SK-N-SH (cell line): ENCODE measurements around the gene LHPP. TPM values are rescaled to one million over a fixed set of nuclear protein-coding genes. Genes with fewer than 3 reads are reported as not detected.

Source experiments
- CTCF ChIA-PET: fragments of 300-600, 350-600 bp; formaldehyde crosslinking; extraction: SDS; loops from one replicate; lab custom pipeline; 2021; lab: Yijun Ruan, JAX
- POLR2A ChIA-PET: fragments of 350-600 bp; sonication (Branson Sonifier 250); formaldehyde crosslinking; extraction: SDS; loops from one replicate; lab custom pipeline; 2020; ENCODE audit warnings: antibody characterized with exemption, inconsistent platforms; lab: Yijun Ruan, JAX
- DNase-seq: peaks from one replicate; pipeline ENCODE4 v3.0.0; 2012
- H2AFZ ChIP-seq: fragments of 200-600 bp; sonication (generic); 2 replicates; pipeline ENCODE4 v1.8.1; 2016; ENCODE audit warnings: antibody characterized with exemption, mild to moderate bottlenecking, low read depth
- H3F3A ChIP-seq: fragments of 200-600 bp; sonication (generic); replicated peaks from 2 replicates; pipeline ENCODE3; 2016; ENCODE audit warnings: antibody characterized with exemption, mild to moderate bottlenecking; ENCODE audit not compliant: insufficient read depth
- H3K27ac ChIP-seq, 2 experiments: fragments of 200-500 bp in 1 of 2; fragments of 200-600 bp in 1 of 2; sonication (Bioruptor generic) in 1 of 2; sonication (generic), shearing (Covaris generic) in 1 of 2; 2 replicates each; pipeline versions ENCODE4 v1.5.1 to v1.6.1; 2014 to 2016; ENCODE audit warnings: low read depth in 2 of 2, inconsistent platforms in 1 of 2, low read length in 1 of 2, mild to moderate bottlenecking in 1 of 2, mixed read lengths in 1 of 2
- H3K27me3 ChIP-seq: fragments of 200-600 bp; sonication (generic), shearing (Covaris generic); 2 replicates; pipeline ENCODE4 v1.6.1; 2016; ENCODE audit warnings: mixed run types; ENCODE audit not compliant: insufficient read depth
- H3K36me3 ChIP-seq, 2 experiments: fragments of 200-500 bp in 1 of 2; fragments of 200-600 bp in 1 of 2; sonication (Bioruptor generic) in 1 of 2; sonication (generic) in 1 of 2; replicated peaks in 1 of 2; 2 replicates each; pipeline versions ENCODE3 to v1.5.1; 2014 to 2016; ENCODE audit warnings: low read length in 1 of 2, mild to moderate bottlenecking in 1 of 2; ENCODE audit not compliant: insufficient read depth in 2 of 2, control insufficient read depth in 1 of 2
- H3K4me1 ChIP-seq, 2 experiments: fragments of 200-500 bp in 1 of 2; fragments of 200-600 bp in 1 of 2; sonication (Bioruptor generic) in 1 of 2; sonication (generic), shearing (Covaris generic) in 1 of 2; 2 replicates each; pipeline versions ENCODE4 v1.5.1 to v1.6.1; 2014 to 2016; ENCODE audit warnings: low read depth in 1 of 2, low read length in 1 of 2, mixed run types in 1 of 2; ENCODE audit not compliant: insufficient read depth in 2 of 2, control insufficient read depth in 1 of 2
- H3K4me2 ChIP-seq: fragments of 200-600 bp; sonication (generic), shearing (Covaris generic); 2 replicates; pipeline ENCODE4 v1.6.1; 2017; ENCODE audit warnings: mixed run types
- H3K4me3 ChIP-seq, 2 experiments: fragments of 200-500 bp in 1 of 2; fragments of 200-600 bp in 1 of 2; sonication (Bioruptor generic) in 1 of 2; sonication (generic), shearing (Covaris generic) in 1 of 2; 2 replicates each; pipeline versions ENCODE4 v1.5.1 to v1.8.1; 2014 to 2016; ENCODE audit warnings: low read depth in 2 of 2, inconsistent platforms in 1 of 2, low read length in 1 of 2, mild to moderate bottlenecking in 1 of 2, mixed read lengths in 1 of 2, moderate library complexity in 1 of 2
- H3K79me2 ChIP-seq: fragments of 200-600 bp; sonication (generic); 2 replicates; pipeline ENCODE4 v1.8.1; 2017; ENCODE audit warnings: mild to moderate bottlenecking; ENCODE audit not compliant: insufficient read depth
- H3K9ac ChIP-seq: fragments of 200-600 bp; sonication (generic); 2 replicates; pipeline ENCODE4 v1.6.1; 2017; ENCODE audit warnings: mixed run types
- H3K9me2 ChIP-seq: fragments of 200-600 bp; sonication (generic); 2 replicates; pipeline ENCODE4 v1.6.1; 2017; ENCODE audit warnings: mixed run types
- H3K9me3 ChIP-seq: fragments of 200-600 bp; sonication (generic); 2 replicates; pipeline ENCODE4 v1.6.1; 2017; ENCODE audit warnings: mixed run types, mild to moderate bottlenecking, moderate library complexity
- H4K20me1 ChIP-seq: fragments of 200-600 bp; sonication (generic); 2 replicates; pipeline ENCODE4 v1.6.1; 2017; ENCODE audit warnings: mild to moderate bottlenecking, mixed run types; ENCODE audit not compliant: insufficient read depth
- CHD2 ChIP-seq: fragments of 150-350 bp; IDR thresholded peaks from 2 replicates; pipeline ENCODE4 v1.6.1; 2018; ENCODE audit warnings: low read length; ENCODE audit not compliant: partially characterized antibody
- EP300 ChIP-seq, 2 experiments: IDR thresholded peaks; 2 replicates each; pipeline versions ENCODE4 v1.4.0 to v1.6.1; 2012; ENCODE audit warnings: borderline replicate concordance in 1 of 2, low read depth in 1 of 2, low read length in 1 of 2
- GATA2 ChIP-seq: sonication (generic); formaldehyde crosslinking; IDR thresholded peaks from 2 replicates; pipeline ENCODE4 v1.5.0; 2020; ENCODE audit warnings: mild to moderate bottlenecking, missing genetic modification reagents
- NFIC ChIP-seq: IDR thresholded peaks from 2 replicates; pipeline ENCODE4 v1.4.0; 2012; ENCODE audit warnings: borderline replicate concordance
- RFX5 ChIP-seq: IDR thresholded peaks from 2 replicates; pipeline ENCODE4 v1.6.1; 2012; ENCODE audit warnings: mild to moderate bottlenecking, improper control_type of control experiment, low read length
- SMC3 ChIP-seq: IDR thresholded peaks from 2 replicates; pipeline ENCODE4 v1.6.1; 2012; ENCODE audit warnings: low read depth, low read length, improper control_type of control experiment
- TCF12 ChIP-seq: IDR thresholded peaks from 2 replicates; pipeline ENCODE4 v1.4.0; 2012
- TEAD4 ChIP-seq: IDR thresholded peaks from 2 replicates; pipeline ENCODE4 v1.4.0; 2012; ENCODE audit warnings: mild to moderate bottlenecking, borderline replicate concordance; ENCODE audit not compliant: insufficient read depth
- YY1 ChIP-seq: IDR thresholded peaks from 2 replicates; pipeline ENCODE4 v1.4.0; 2012; ENCODE audit warnings: low read depth, mild to moderate bottlenecking
- WGBS: methylation state at CpG from one replicate; pipeline ENCODE4 v1.1.6; 2017; ENCODE audit warnings: low lambda C conversion rate; 5-methylcytosine and 5-hydroxymethylcytosine counted together
- polyA plus RNA-seq, 3 experiments: library from polyadenylated mRNA; depleted of rRNA; stranded (reverse); fragments of >200 nt; gene quantifications; 2 replicates each; pipeline ENCODE4 v1.2.3, GENCODE V29; 2012

Gene LHPP
- polyA plus RNA-seq, 1 of the 3 experiments (the other 2 are of a cell fraction), result 29.8 TPM

GRCh38 chr10:124522933-124523871 is 61.6 kb downstream of the LHPP start:
- 82% methylated on average over 16 of the region's 31 CpGs for WGBS
- peaks cover 0 to 10% of the 10 kb centered on the region in 2 experiments; a peak in 1 of 4 replicates for H3K4me1 ChIP-seq
- H3K9me2 ChIP-seq, result no peaks in the 10 kb centered on the region
- H3K36me3 ChIP-seq, result no peaks in the 10 kb centered on the region
- no peak overlapping the region for H3K27ac ChIP-seq
- no peaks in the 10 kb centered on the region for H4K20me1 ChIP-seq
- no peak for DNase-seq
- POLR2A ChIA-PET, result no interaction called here
- no peaks in the 10 kb centered on the region for H3K9me3 ChIP-seq
- no peaks in the 10 kb centered on the region for H3K79me2 ChIP-seq
- TF ChIP-seq SMC3 (no peak), CHD2 (no peak)
- TF ChIP-seq, all 33 proteins: peak for 0
- H3K4me3 ChIP-seq, result no peak overlapping the region
- no peak overlapping the region for H3K4me2 ChIP-seq
- H2AFZ ChIP-seq, result no peak overlapping the region
- no peaks in the 10 kb centered on the region for H3F3A ChIP-seq
- CTCF ChIA-PET, result interaction anchor here (0.6 to 1.2 kb wide), 5 partner anchors 10 to 235 kb away, joined by 3 to 5 read pairs (median 3); no protein-coding TSS in a partner anchor
- H3K9ac ChIP-seq, result no peak overlapping the region
- no peaks in the 10 kb centered on the region for H3K27me3 ChIP-seq

DNA sequence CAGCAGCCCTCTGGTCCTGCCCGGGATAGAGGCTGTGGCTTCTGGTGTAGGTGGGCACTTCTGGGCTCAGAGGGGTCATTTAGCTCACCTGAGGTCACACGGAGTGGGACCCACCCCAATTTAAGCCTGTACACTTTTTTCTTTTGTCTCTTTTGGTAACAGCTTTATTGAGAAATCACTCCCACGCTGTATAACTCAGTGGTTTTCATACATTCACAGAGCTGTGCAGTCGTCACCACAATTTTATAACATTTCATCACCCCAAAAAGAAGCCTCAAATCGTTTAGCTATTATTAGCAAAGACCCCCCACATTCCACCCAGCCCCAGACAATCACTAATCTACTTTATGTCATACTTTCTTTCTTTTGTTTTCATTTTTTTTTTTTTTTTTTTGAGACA is 62.3 kb downstream of the LHPP start:
- Histone ChIP-seq H3K9me3 (no peaks in the 10 kb centered on the region), H3K9me2 (no peaks in the 10 kb centered on the region), H3K4me3 (no peak overlapping the region), H3K4me1 (peaks cover 0 to 10% of the 10 kb centered on the region in 2 experiments; a peak in 1 of 4 replicates), H3K27ac (no peak overlapping the region), H3K4me2 (no peak overlapping the region), H3F3A (no peaks in the 10 kb centered on the region), H3K9ac (no peak overlapping the region), H4K20me1 (no peaks in the 10 kb centered on the region), H2AFZ (no peak overlapping the region), H3K27me3 (no peaks in the 10 kb centered on the region), H3K36me3 (no peaks in the 10 kb centered on the region), H3K79me2 (no peaks in the 10 kb centered on the region)
- POLR2A ChIA-PET, result no interaction called here
- WGBS, result 78% methylated on average over 5 of the region's 5 CpGs
- DNase-seq, result no peak
- TF ChIP-seq YY1 (no peak), RFX5 (no peak), EP300 (IDR thresholded peaks at IDR 0.05; ENCODE audit: borderline replicate concordance in 1 of 2, low read depth in 1 of 2, low read length in 1 of 2) (no peak)
- CTCF ChIA-PET, result interaction anchor here (0.6 to 1.2 kb wide), 4 partner anchors 10 to 218 kb away, joined by 3 to 5 read pairs (median 4); no protein-coding TSS in a partner anchor

DNA sequence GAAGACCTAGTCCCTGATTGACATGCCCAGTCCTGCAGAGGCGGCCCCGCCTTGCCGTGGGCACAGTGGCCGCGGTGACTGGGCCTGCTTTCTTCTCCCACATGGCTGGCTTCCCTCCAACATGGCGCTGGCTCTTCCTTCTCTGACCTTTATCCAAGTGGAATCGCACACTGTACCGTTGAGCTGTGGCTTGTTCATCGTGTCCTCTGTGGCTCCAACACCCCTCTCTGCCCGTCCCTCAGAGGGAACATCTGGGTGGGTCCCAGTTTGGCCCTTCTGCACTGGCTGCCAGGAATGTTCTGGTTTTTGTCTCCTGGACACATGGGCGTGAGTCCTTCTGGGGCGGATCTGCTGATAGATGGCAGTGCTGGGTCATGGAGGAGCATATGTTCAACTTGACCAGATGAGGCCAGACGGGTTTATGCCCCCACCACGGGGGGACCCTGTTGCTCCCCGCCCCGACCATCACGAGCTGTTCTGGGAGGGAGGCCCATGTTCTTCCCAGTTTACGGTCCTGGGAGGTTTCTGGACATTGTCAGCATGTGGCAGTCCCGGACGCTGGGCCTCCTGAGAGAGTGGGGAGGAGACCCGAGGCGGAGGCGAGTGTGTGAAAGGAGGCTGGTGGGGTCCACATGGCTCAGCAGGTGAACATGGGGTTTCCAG is 63.5 kb downstream of the LHPP start:
- 70% methylated on average over 12 of the region's 23 CpGs for WGBS
- Histone ChIP-seq H3K9ac (no peak overlapping the region), H3K4me2 (no peak overlapping the region), H3K79me2 (no peaks in the 10 kb centered on the region), H3K27me3 (no peaks in the 10 kb centered on the region), H3K4me3 (no peak overlapping the region), H3K9me2 (no peaks in the 10 kb centered on the region), H2AFZ (no peak overlapping the region), H3F3A (no peaks in the 10 kb centered on the region), H3K9me3 (no peaks in the 10 kb centered on the region), H3K4me1 (peaks cover 0 to 15% of the 10 kb centered on the region in 2 experiments; a peak in 1 of 4 replicates), H4K20me1 (no peaks in the 10 kb centered on the region), H3K27ac (peak overlapping the region in 1 of 2 experiments; percentile 53; a peak in 1 of 4 replicates), H3K36me3 (no peaks in the 10 kb centered on the region)
- POLR2A ChIA-PET, result no interaction called here
- CTCF ChIA-PET, result interaction anchor here (0.7 to 1.2 kb wide), 2 partner anchors 16 to 1392 kb away, joined by 3 to 5 read pairs; no protein-coding TSS in a partner anchor
- peak; percentile 71 for DNase-seq
- TF ChIP-seq EP300 (IDR thresholded peaks at IDR 0.05; ENCODE audit: borderline replicate concordance in 1 of 2, low read depth in 1 of 2, low read length in 1 of 2) (peak in 1 of 2 experiments; percentile 43; a peak in 1 of 4 replicates), GATA2 (CRISPR knock-in tag) (no peak), NFIC (0 out of 2 replicates have a peak, but pooled peaks have one; percentile 13), TCF12 (peak; percentile 49; the same call in 1 of the 2 replicates), TEAD4 (no peak)
